ENCODE results near the gene TMEM151A.

Gene TMEM151A

GRCh38 chr11:66283461-66284105 is 8.1 kb upstream of the TMEM151A start:
- DNase-seq (ENCODE audit: low read depth), result no peak

DNA sequence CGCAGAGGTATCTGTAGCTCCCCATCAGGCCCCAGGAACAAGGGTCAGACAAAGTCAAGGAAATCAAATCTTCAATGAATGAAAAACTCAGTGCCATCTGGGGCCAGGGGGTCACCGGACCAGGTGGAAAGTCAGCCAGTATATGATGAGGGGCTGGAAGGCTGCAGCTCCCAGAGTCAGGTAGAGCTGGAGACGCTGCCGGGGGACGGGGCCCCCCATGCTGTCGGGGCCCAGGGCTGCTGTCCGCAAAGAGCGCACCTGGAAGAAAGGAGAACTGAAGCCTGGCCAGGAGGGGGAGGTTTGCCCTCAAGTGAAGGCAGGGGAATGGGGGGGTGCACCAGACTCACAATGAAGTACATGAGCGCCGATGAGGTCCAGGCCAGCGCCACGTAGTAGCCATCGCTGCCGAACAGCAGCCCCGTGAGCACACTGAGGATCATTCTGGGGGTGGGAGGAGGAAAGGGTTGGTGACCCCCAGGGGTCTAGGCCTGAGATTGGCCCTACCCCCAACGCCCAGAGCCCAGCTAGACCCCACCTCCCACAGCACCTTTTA is 7.1 kb upstream of the TMEM151A start:
- no peak for DNase-seq (ENCODE audit: low read depth)

GRCh38 chr11:66285250-66285947 is 6.3 kb upstream of the TMEM151A start:
- no peak for DNase-seq (ENCODE audit: low read depth)

DNA sequence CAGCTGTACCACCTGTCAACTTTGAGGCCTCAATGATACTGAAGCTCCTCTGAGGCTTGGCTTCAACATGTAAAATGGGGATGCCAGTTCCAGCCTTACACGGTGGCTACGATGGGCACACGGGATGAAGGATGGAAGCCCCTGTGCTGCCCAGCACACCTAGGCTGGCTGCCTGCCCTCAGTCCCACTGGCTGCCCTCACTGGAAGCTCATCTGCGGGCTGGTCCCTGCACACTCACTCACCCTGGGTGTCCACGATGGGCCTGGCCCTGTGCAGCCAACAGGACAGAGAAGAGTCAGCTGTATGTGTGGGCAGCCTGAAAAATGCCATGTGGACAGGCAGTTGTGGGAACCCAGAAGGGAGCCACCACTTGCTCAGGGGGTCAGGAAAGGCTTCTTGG is 5.0 kb upstream of the TMEM151A start:
- no peak for DNase-seq (ENCODE audit: low read depth)

DNA sequence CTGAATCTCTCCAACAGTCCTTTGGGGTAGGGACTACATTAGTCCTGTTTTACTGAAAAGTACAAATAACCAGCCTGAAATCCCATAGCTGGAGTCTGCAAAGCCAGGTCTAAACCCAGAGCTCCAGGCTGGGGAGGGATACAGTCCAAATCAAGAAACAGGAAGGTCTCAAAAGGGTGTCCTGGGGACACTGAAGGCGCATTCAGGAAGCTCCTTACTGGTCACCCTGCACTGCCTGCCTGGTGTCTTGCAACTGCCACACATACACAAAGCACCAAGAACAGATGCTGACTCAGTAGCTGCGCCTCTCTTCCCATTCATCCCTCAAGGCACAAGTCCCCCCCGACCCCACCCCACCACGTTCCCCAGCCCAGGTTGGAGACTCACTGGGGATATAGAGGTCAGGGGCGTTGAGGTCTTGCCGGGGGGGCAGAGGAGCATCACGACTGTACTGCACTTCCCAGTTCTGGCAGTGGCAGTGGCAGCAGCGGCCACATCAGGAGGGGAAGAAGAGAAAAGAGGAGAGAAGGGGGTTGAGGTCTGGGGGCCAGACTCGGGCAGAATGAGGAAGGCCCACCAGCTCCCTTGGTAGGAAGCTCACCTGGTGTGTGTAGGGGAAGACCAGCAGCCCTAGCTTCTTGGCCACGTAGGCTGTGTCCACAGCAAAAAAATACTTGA is 4.3 kb upstream of the TMEM151A start:
- no peak for DNase-seq (ENCODE audit: low read depth)

- no peak for DNase-seq (ENCODE audit: low read depth)
These were observed 3.6 kb upstream of the TMEM151A start for GRCh38 chr11:66287889-66288670.

GRCh38 chr11:66288671-66289547 is 2.8 kb upstream of the TMEM151A start, which contains the start of gene YIF1A:
YIF1A (minus strand) TSS chr11:66289143; CDS start chr11:66288985, 158 bp downstream.
- peak; percentile 96 for DNase-seq (ENCODE audit: low read depth)

GRCh38 chr11:66289548-66290329 is 2.0 kb upstream of the TMEM151A start:
- peak; percentile 50 for DNase-seq (ENCODE audit: low read depth)

DNA sequence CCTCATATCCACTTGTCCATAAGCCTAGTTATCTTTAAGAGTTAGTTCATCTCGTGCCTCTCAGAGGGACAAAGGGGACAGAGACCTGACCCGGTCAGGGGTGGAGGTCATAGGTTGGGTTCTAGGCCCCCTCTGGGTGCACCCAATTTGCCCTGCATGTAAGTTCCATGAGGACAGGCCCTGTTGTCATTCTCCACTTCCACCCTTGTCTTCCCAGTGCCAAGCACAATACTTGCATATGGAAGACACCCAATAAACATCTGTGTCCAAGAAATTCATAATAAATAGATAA is 1.4 kb upstream of the TMEM151A start:
- DNase-seq (ENCODE audit: low read depth), result no peak

DNA sequence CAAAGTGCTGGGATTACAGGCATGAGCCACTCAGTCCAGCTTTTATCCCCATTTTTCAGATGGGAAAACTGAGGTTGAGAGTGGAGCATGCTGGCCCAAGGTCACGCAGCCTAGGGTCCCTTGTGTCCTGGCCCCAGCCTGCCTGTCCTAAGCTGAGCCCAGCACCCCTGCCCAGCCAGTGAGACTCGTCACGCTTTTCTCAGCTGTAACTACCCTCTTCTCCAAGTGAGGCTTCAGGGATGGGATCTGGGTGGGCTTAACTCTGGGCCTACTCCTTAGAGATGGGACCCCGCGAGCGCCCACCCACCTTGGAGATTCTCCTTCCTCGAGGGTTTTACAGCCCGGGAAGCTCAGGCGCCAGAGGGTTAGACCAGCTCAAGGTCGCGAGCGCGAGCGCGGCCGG is 390 bp upstream of the TMEM151A start:
- no peak for DNase-seq (ENCODE audit: low read depth)

DNA sequence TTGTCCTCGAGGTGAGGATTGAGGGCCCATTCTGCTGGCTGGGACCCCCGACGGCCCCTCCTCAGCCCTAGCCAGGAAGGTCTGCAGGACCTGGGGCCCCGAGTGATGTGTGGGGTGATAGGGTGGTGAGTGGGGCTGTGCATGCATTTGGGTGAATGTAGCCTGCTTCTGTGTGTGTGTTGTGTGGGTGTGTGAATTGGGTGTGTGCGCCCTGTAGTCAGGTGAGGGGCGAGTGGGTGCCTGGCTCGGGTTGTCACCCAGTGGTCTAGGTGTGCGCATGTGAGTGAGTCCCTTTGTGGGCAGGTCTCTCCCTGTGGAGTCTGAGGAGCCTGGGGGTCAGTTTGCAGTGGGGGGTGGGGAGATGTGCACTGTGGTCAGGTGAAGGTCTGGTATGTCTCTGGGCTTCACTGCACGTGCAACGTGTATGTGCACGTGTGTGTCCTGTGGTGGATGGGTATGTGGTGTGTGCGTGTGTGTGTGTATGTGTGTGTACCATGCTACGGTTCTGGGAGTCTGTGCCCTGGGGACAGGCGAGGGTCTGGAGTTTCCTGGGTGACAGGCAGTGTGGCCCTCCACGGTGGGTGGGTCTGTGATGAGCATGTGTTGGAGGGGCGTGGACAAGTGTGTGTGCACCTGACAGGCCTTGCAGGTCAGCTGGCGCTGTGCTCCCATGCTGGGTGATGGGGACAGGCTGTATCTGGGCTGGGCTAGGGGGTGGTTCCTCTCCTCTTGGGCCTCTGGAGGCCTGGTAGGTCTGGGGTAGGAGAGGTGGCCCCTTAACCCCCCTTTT is 1.0 kb downstream of the TMEM151A start:
- no peak for DNase-seq (ENCODE audit: low read depth)

DNA sequence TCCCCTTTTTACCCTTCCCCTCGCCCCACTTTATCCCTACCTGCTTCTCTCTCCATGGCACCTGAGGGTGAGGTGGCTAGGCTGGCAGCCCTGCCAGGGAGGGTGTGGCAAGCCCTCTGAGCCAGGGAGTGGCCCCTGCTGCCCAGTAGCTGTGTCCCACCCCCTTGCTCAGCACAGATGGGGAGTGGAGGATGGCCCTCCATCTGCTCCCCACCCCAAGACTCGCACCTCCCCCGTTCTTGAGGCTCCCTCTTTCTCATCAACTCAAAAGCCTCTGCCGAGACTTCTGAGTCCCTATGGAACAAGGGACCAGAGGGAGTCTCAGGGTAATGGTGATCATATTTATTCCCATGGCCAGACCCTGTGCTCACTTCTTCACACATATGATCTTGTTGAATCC is 1.7 kb downstream of the TMEM151A start:
- no peak for DNase-seq (ENCODE audit: low read depth)

GRCh38 chr11:66293777-66294625 is 2.3 kb downstream of the TMEM151A start:
- no peak for DNase-seq (ENCODE audit: low read depth)

DNA sequence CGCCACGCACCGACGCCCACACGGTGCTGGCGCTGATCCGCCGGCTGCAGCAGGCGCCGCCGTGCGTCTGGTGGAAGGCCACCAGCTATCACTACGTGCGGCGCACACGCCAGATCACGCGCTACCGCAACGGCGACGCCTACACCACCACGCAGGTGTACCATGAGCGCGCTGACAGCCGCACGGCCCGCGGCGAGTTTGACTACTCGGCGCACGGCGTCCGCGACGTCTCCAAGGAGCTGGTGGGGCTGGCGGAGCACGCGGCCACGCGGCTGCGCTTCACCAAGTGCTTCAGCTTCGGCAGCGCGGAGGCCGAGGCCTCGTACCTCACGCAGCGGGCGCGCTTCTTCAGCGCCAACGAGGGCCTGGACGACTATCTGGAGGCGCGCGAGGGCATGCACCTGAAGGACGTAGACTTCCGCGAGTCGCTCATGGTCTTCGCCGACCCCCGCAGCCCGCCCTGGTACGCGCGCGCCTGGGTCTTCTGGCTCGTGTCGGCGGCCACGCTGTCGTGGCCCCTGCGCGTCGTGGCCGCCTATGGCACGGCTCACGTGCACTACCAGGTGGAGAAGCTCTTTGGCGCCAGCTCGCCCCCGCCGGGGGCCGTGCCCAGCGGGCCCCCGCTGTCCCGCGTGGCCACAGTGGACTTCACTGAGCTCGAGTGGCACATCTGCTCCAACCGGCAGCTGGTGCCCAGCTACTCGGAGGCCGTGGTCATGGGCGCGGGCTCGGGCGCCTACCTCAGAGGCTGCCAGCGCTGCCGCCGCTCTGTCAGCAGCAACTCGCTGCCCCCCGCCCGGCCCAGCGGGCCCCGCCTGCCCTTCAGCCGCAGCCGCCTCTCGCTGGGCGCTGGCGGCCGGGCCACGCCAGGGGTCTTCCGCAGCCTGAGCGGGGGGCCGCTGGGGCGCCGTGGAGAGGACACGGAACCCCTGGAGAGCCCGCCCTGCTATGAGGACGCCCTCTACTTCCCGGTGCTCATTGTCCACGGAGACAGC is 3.2 kb downstream of the TMEM151A start:
- no peak for DNase-seq (ENCODE audit: low read depth)

GRCh38 chr11:66297610-66298009 is 5.9 kb downstream of the TMEM151A start:
- no peak for DNase-seq (ENCODE audit: low read depth)

- no peak for DNase-seq (ENCODE audit: low read depth)
These were observed 7.5 kb downstream of the TMEM151A start for GRCh38 chr11:66299186-66299585.

GRCh38 chr11:66302656-66303055 is 11.0 kb downstream of the TMEM151A start:
- DNase-seq (ENCODE audit: low read depth), result no peak
